ENCODE measurements around the gene RNASET2.
"Not testable (repeated sequence)": the region's sequence is repeated elsewhere in the genome, so short reads cannot be mapped to it uniquely, and the experiment has no call there.

RNASET2 gene

GRCh38 chr6:166903500-166903899 lies 52.9 kb downstream of the RNASET2 start:
- no peak for DNase-seq (ENCODE audit: low read depth in 2 of 2)

GRCh38 chr6:166903027-166903426 lies 53.3 kb downstream of the RNASET2 start:
- DNase-seq (ENCODE audit: low read depth in 2 of 2) = no peak

- DNase-seq (ENCODE audit: low read depth in 2 of 2) = no peak
Measured at GRCh38 chr6:166902211-166902755, 54.1 kb downstream of the RNASET2 start.

- no peak for DNase-seq (ENCODE audit: low read depth in 2 of 2)
Measured at GRCh38 chr6:166901626-166902025, 54.7 kb downstream of the RNASET2 start.

GRCh38 chr6:166900956-166901607 lies 55.3 kb downstream of the RNASET2 start:
- DNase-seq (ENCODE audit: low read depth in 2 of 2) = no peak

GRCh38 chr6:166900130-166900708 lies 56.1 kb downstream of the RNASET2 start:
- DNase-seq (ENCODE audit: low read depth in 2 of 2) = no peak

GRCh38 chr6:166898910-166899309 lies 57.4 kb downstream of the RNASET2 start:
- no peak for DNase-seq (ENCODE audit: low read depth in 2 of 2)

GRCh38 chr6:166894614-166895013 lies 61.7 kb downstream of the RNASET2 start:
- not testable (repeated sequence) for DNase-seq (ENCODE audit: low read depth in 2 of 2)

- not testable (repeated sequence) for DNase-seq (ENCODE audit: low read depth in 2 of 2)
Measured at GRCh38 chr6:166892472-166892871, 63.9 kb downstream of the RNASET2 start.

GRCh38 chr6:166886773-166887172 lies 69.6 kb downstream of the RNASET2 start:
- DNase-seq (ENCODE audit: low read depth in 2 of 2) = not testable (repeated sequence)

- not testable (repeated sequence) for DNase-seq (ENCODE audit: low read depth in 2 of 2)
Measured at GRCh38 chr6:166884958-166885357, 71.4 kb downstream of the RNASET2 start.

- DNase-seq (ENCODE audit: low read depth in 2 of 2) = no peak
Measured at GRCh38 chr6:166879594-166879993, 76.8 kb downstream of the RNASET2 start.
